ENCODE measurements around the gene U2AF2.

- TF ChIP-seq POLR2A (IDR thresholded peaks at IDR 0.05; ENCODE audit: low read length) (no peak), CEBPB (IDR thresholded peaks at IDR 0.05) (no peak), CHD2 (IDR thresholded peaks at IDR 0.05; ENCODE audit: low read length, partially characterized antibody) (no peak), MAX (IDR thresholded peaks at IDR 0.05) (no peak), RARB (CRISPR knock-in tag; IDR thresholded peaks at IDR 0.05) (no peak), FOSL2 (IDR thresholded peaks at IDR 0.05) (no peak), FOSL2 (CRISPR knock-in tag; IDR thresholded peaks at IDR 0.05) (no peak), POLR2AphosphoS2 (conservative IDR thresholded peaks at IDR 0.05; ENCODE audit: low read length) (no peak), RCOR1 (IDR thresholded peaks at IDR 0.05; ENCODE audit: low read depth, low read length) (no peak), NR3C1 (IDR thresholded peaks at IDR 0.05) (no peak), USF2 (IDR thresholded peaks at IDR 0.05) (no peak), PBX3 (IDR thresholded peaks at IDR 0.05) (no peak)
- TF ChIP-seq, protein P1, sequence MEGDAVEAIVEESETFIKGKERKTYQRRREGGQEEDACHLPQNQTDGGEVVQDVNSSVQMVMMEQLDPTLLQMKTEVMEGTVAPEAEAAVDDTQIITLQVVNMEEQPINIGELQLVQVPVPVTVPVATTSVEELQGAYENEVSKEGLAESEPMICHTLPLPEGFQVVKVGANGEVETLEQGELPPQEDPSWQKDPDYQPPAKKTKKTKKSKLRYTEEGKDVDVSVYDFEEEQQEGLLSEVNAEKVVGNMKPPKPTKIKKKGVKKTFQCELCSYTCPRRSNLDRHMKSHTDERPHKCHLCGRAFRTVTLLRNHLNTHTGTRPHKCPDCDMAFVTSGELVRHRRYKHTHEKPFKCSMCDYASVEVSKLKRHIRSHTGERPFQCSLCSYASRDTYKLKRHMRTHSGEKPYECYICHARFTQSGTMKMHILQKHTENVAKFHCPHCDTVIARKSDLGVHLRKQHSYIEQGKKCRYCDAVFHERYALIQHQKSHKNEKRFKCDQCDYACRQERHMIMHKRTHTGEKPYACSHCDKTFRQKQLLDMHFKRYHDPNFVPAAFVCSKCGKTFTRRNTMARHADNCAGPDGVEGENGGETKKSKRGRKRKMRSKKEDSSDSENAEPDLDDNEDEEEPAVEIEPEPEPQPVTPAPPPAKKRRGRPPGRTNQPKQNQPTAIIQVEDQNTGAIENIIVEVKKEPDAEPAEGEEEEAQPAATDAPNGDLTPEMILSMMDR (IDR thresholded peaks at IDR 0.05), result no peak
Measured at GRCh38 chr19:55675661-55676354, 21.0 kb downstream of the U2AF2 start.
